Keratinocyte (primary cell): Measurements from ENCODE around the gene DEGS2. TPM values are rescaled to one million over a fixed set of nuclear protein-coding genes. Genes with fewer than 3 reads are reported as not detected.

Experiments used
- DNase-seq: peaks from one replicate; pipeline ENCODE4 v3.0.0-alpha.2; 2011; ENCODE audit warnings: low read depth, missing footprints, low spot score
- FAIRE-seq: peaks from 2 replicates; lab custom pipeline; 2011; peaks lifted over from hg19 to GRCh38; lab: Jason Lieb, UNC
- H2AFZ ChIP-seq: 2 replicates; pipeline ENCODE4 v1.6.0; 2012; ENCODE audit warnings: low read length, control low read depth, inconsistent platforms; ENCODE audit not compliant: control insufficient read depth
- H3K27ac ChIP-seq: 2 replicates; pipeline ENCODE4 v1.5.1; 2011; ENCODE audit warnings: low read length; ENCODE audit not compliant: control insufficient read depth, insufficient read depth
- H3K27me3 ChIP-seq: 3 replicates; pipeline ENCODE4 v1.6.0; 2011; ENCODE audit warnings: low read length; ENCODE audit not compliant: control insufficient read depth, insufficient read depth; ENCODE audit errors: extremely low read depth
- H3K36me3 ChIP-seq, 2 experiments: 2 replicates in 1 of 2; 3 replicates in 1 of 2; pipeline ENCODE4 v1.5.1; 2011; ENCODE audit warnings: low read length in 2 of 2, mild to moderate bottlenecking in 1 of 2; ENCODE audit not compliant: control insufficient read depth in 2 of 2, insufficient read depth in 2 of 2; ENCODE audit errors: extremely low read depth in 1 of 2
- H3K4me1 ChIP-seq: 3 replicates; pipeline ENCODE4 v1.5.1; 2011; ENCODE audit warnings: low read length; ENCODE audit not compliant: control insufficient read depth, insufficient read depth; ENCODE audit errors: extremely low read depth
- H3K4me2 ChIP-seq: 3 replicates; pipeline ENCODE4 v1.6.0; 2011; ENCODE audit warnings: low read depth, low read length; ENCODE audit not compliant: control insufficient read depth, insufficient read depth; ENCODE audit errors: extremely low read depth
- H3K4me3 ChIP-seq, 3 experiments: fragments of 200-600 bp in 1 of 3; sonication (generic) in 1 of 3; 2 replicates in 2 of 3; 3 replicates in 1 of 3; pipeline ENCODE4 v1.5.1; 2011 to 2016; ENCODE audit warnings: low read length in 3 of 3, mild to moderate bottlenecking in 3 of 3, control low read depth in 2 of 3, inconsistent platforms in 1 of 3, low read depth in 1 of 3, mixed read lengths in 1 of 3, mixed run types in 1 of 3, moderate library complexity in 1 of 3; ENCODE audit not compliant: control insufficient read depth in 2 of 3, insufficient read depth in 2 of 3; ENCODE audit errors: extremely low read depth in 1 of 3
- H3K79me2 ChIP-seq: 2 replicates; pipeline ENCODE4 v1.6.0; 2012; ENCODE audit warnings: low read length; ENCODE audit not compliant: control insufficient read depth, insufficient read depth
- H3K9ac ChIP-seq: 3 replicates; pipeline ENCODE4 v1.6.0; 2011; ENCODE audit warnings: low read length; ENCODE audit not compliant: control insufficient read depth, insufficient read depth; ENCODE audit errors: extremely low read depth
- H3K9me1 ChIP-seq: 3 replicates; pipeline ENCODE4 v1.6.0; 2011; ENCODE audit warnings: low read length; ENCODE audit not compliant: control insufficient read depth, insufficient read depth; ENCODE audit errors: extremely low read depth
- H3K9me3 ChIP-seq: 2 replicates; pipeline ENCODE4 v1.5.1; 2012; ENCODE audit warnings: low read depth, low read length; ENCODE audit not compliant: control insufficient read depth
- H4K20me1 ChIP-seq: 3 replicates; pipeline ENCODE4 v1.6.0; 2011; ENCODE audit warnings: low read length; ENCODE audit not compliant: control insufficient read depth, insufficient read depth; ENCODE audit errors: extremely low read depth
- EZH2 ChIP-seq: IDR thresholded peaks from one replicate; pipeline ENCODE4 v1.6.1; 2012; ENCODE audit warnings: inconsistent platforms, mild to moderate bottlenecking, low read length, moderate library complexity
- dilution Hi-C: fragments of 300-500 bp; cut with MboI; formaldehyde crosslinking; loops from one replicate; pipeline ENCODE4 v1.7.0; 2020; ENCODE audit warnings: low sequenced_read_pairs; ENCODE audit not compliant: extremely low pct_ligation_motif_present
- polyA plus RNA-seq, 5 experiments: library from polyadenylated mRNA; depleted of rRNA in 3 of 5; stranded (reverse) in 3 of 5; stranded (forward) in 1 of 5; unstranded in 1 of 5; fragments of >200 nt; gene quantifications; 1 replicate in 1 of 5; 2 replicates in 3 of 5; 3 replicates in 1 of 5; pipeline versions ENCODE4 v1.2.1 to v1.2.3, GENCODE V29; 2011 to 2012; ENCODE audit warnings: missing spikeins in 2 of 5, low read depth in 1 of 5, low replicate concordance in 1 of 5
- TF ChIP-seq, protein P1 (sequence below), 3 experiments: IDR thresholded peaks in 1 of 3; conservative IDR thresholded peaks in 1 of 3; optimal IDR thresholded peaks in 1 of 3; 2 replicates in 2 of 3; 3 replicates in 1 of 3; pipeline versions ENCODE3 to v1.5.1; 2011; ENCODE audit warnings: low read length in 3 of 3, mild to moderate bottlenecking in 3 of 3, moderate library complexity in 2 of 3, control low read depth in 1 of 3, inconsistent platforms in 1 of 3; ENCODE audit not compliant: insufficient read depth in 2 of 3; ENCODE audit errors: extremely low read depth in 1 of 3

The DEGS2 gene
- polyA plus RNA-seq, 1 donor (not counting 4 experiments of a cell fraction or from before 2014, with no cell fraction given), result 0.46 TPM

DNA sequence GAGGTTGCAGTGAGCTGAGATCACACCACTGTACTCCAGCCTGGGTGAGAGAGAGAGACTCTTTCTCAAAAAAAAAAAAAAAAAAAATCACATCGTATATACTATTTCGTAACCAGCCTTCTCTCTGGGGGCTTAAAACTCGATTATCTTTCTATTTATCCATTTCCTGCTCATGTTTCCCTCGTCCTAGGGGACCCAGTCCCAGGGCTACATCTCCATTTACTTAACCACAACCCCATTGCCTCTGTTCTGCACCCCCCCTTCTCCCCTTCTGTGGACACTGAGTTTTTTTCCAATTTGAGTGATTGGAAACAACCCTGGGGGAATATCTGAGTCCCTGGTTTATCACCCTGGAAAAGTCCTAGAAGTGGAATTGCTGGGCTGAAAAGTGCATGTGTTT is 43.3 kb upstream of the DEGS2 start:
- Histone ChIP-seq H3K27me3 (no peaks in the 10 kb centered on the region), H3K9me3 (no peaks in the 10 kb centered on the region), H2AFZ (no peak overlapping the region), H3K4me2 (no peak overlapping the region), H4K20me1 (no peaks in the 10 kb centered on the region), H3K4me1 (peaks cover 15% of the 10 kb centered on the region), H3K9me1 (no peaks in the 10 kb centered on the region), H3K9ac (no peak overlapping the region), H3K4me3 (no peak overlapping the region), H3K27ac (no peak overlapping the region), H3K36me3 (no peaks in the 10 kb centered on the region), H3K79me2 (no peaks in the 10 kb centered on the region)
- dilution Hi-C loops, result no loop called here
- TF ChIP-seq EZH2, result no peak
- TF ChIP-seq, protein P1, sequence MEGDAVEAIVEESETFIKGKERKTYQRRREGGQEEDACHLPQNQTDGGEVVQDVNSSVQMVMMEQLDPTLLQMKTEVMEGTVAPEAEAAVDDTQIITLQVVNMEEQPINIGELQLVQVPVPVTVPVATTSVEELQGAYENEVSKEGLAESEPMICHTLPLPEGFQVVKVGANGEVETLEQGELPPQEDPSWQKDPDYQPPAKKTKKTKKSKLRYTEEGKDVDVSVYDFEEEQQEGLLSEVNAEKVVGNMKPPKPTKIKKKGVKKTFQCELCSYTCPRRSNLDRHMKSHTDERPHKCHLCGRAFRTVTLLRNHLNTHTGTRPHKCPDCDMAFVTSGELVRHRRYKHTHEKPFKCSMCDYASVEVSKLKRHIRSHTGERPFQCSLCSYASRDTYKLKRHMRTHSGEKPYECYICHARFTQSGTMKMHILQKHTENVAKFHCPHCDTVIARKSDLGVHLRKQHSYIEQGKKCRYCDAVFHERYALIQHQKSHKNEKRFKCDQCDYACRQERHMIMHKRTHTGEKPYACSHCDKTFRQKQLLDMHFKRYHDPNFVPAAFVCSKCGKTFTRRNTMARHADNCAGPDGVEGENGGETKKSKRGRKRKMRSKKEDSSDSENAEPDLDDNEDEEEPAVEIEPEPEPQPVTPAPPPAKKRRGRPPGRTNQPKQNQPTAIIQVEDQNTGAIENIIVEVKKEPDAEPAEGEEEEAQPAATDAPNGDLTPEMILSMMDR (optimal IDR thresholded peaks at IDR 0.05 in 1 of 3, IDR thresholded peaks at IDR 0.05 in 1 of 3, conservative IDR thresholded peaks at IDR 0.05 in 1 of 3; ENCODE audit: extremely low read depth in 1 of 3, insufficient read depth in 2 of 3, low read length in 3 of 3), result no peak
- no peak for FAIRE-seq
- DNase-seq, result no peak

DNA sequence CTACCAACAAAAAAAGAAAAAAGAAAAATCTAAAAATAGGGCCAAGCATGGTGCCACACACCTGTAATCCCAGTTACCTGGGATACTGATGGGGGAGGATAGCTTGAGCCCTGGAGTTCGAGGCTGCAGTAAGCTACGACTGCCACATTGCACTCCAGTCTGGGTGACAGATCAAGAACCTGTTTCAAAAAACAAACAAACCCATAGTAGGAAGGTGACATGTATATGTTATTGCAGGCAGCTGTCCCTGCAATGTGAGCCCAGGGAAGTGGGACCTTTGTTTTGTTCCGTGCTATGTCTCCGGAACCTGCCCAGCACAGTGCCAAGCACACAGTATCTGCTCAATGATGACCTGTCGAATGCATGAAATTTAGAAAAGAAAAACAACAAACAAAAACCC is 42.3 kb upstream of the DEGS2 start:
- Histone ChIP-seq H3K4me2 (no peak overlapping the region), H4K20me1 (no peaks in the 10 kb centered on the region), H3K79me2 (no peaks in the 10 kb centered on the region), H3K27me3 (no peaks in the 10 kb centered on the region), H3K27ac (no peak overlapping the region), H3K9me1 (no peaks in the 10 kb centered on the region), H3K36me3 (no peaks in the 10 kb centered on the region), H3K4me3 (no peak overlapping the region), H3K9me3 (no peaks in the 10 kb centered on the region), H2AFZ (no peak overlapping the region), H3K9ac (no peak overlapping the region), H3K4me1 (peaks cover 15% of the 10 kb centered on the region)
- TF ChIP-seq, protein P1 (optimal IDR thresholded peaks at IDR 0.05 in 1 of 3, IDR thresholded peaks at IDR 0.05 in 1 of 3, conservative IDR thresholded peaks at IDR 0.05 in 1 of 3; ENCODE audit: extremely low read depth in 1 of 3, insufficient read depth in 2 of 3, low read length in 3 of 3), result no peak
- no peak for TF ChIP-seq EZH2
- FAIRE-seq (no peak), DNase-seq (no peak)
- dilution Hi-C loops, result no loop called here
